HepG2 (cell line): ENCODE data around the gene CHMP5. TPM values are rescaled to one million over a fixed set of nuclear protein-coding genes. Genes with fewer than 3 reads are reported as not detected.
A peak's percentile ranks its signal among the peaks of the same experiment; 100 is the strongest.

Experiments used
- DPF2 ChIP-seq: sonication (generic); formaldehyde crosslinking; IDR thresholded peaks from 2 replicates; pipeline ENCODE4 v1.4.0; 2020; ENCODE audit warnings: mild to moderate bottlenecking, low read depth, missing genetic modification reagents, borderline replicate concordance
- KAT7 ChIP-seq: IDR thresholded peaks from 2 replicates; pipeline ENCODE4 v1.6.1; 2018; ENCODE audit warnings: borderline replicate concordance, missing compliant biosample characterization
- KAT8 ChIP-seq: IDR thresholded peaks from 2 replicates; pipeline ENCODE4 v1.6.1; 2016; ENCODE audit warnings: missing genetic modification reagents, missing compliant biosample characterization
- KDM5A ChIP-seq: fragments of 200-600 bp; sonication (generic); IDR thresholded peaks from 2 replicates; pipeline ENCODE4 v1.7.0; 2018; ENCODE audit warnings: antibody characterized with exemption, mild to moderate bottlenecking, low read length, borderline replicate concordance
- NPAS2 ChIP-seq: sonication (generic); formaldehyde crosslinking; IDR thresholded peaks from 2 replicates; pipeline ENCODE4 v1.8.0; 2022; ENCODE audit warnings: mild to moderate bottlenecking, missing genetic modification reagents, borderline replicate concordance
- SRSF1 ChIP-seq: fragments of 200-400 bp; formaldehyde crosslinking; optimal IDR thresholded peaks from 2 replicates; pipeline ENCODE3; 2017; ENCODE audit warnings: mild to moderate bottlenecking, low read depth, low read length, moderate library complexity
- TAF1 ChIP-seq: sonication (generic); formaldehyde crosslinking; IDR thresholded peaks from 2 replicates; pipeline ENCODE4 v1.4.0; 2020; ENCODE audit warnings: missing genetic modification reagents
- TP53 ChIP-seq: sonication (generic); formaldehyde crosslinking; conservative IDR thresholded peaks from 2 replicates; pipeline ENCODE4 v1.4.0; 2020; ENCODE audit warnings: missing genetic modification reagents
- ZNF326 ChIP-seq: sonication (generic); formaldehyde crosslinking; IDR thresholded peaks from 2 replicates; pipeline ENCODE4 v1.4.0; 2020; ENCODE audit warnings: missing genetic modification reagents, borderline replicate concordance
- ZNF616 ChIP-seq: sonication (generic); formaldehyde crosslinking; IDR thresholded peaks from 2 replicates; pipeline ENCODE4 v1.5.0; 2020; ENCODE audit warnings: low read depth, mild to moderate bottlenecking, missing genetic modification reagents
- ZNF782 ChIP-seq: sonication (generic); formaldehyde crosslinking; IDR thresholded peaks from 2 replicates; pipeline ENCODE4 v1.4.0; 2020; ENCODE audit warnings: missing genetic modification reagents, mild to moderate bottlenecking, borderline replicate concordance
- ZNF790 ChIP-seq: sonication (generic); formaldehyde crosslinking; IDR thresholded peaks from 2 replicates; pipeline ENCODE4 v1.8.0; 2022; ENCODE audit warnings: missing genetic modification reagents, mild to moderate bottlenecking, borderline replicate concordance
- polyA plus RNA-seq, 8 experiments: library from polyadenylated mRNA; depleted of rRNA in 3 of 8; stranded (reverse) in 7 of 8; unstranded in 1 of 8; fragments of >200 nt; fragmentation: Illumina TruSeq in 4 of 8; extraction: Trizol in 4 of 8; gene quantifications; 2 replicates each; pipeline versions ENCODE4 v1.2.1 to v1.2.3, GENCODE V29; 2011 to 2016; ENCODE audit warnings: low read depth in 4 of 8, missing spikeins in 1 of 8, mixed read lengths in 1 of 8; ENCODE audit not compliant: insufficient read depth in 1 of 8
- total RNA-seq, 5 experiments: library from RNA; depleted of rRNA; stranded (reverse); fragments of >200 nt; fragmentation: Illumina TruSeq; extraction: Trizol; gene quantifications; 2 replicates each; pipeline ENCODE4 v1.2.3, GENCODE V29; 2016; ENCODE audit warnings: low read depth in 1 of 5
- TF ChIP-seq, protein P1 (sequence below): sonication (generic); formaldehyde crosslinking; IDR thresholded peaks from 2 replicates; pipeline ENCODE4 v1.4.0; 2020; ENCODE audit warnings: missing genetic modification reagents
- TF ChIP-seq, protein P2 (sequence below): sonication (generic); formaldehyde crosslinking; IDR thresholded peaks from 2 replicates; pipeline ENCODE4 v1.4.0; 2020; ENCODE audit warnings: missing genetic modification reagents
- TF ChIP-seq, protein P3 (sequence below), 2 experiments: sonication (generic) in 1 of 2; formaldehyde crosslinking in 1 of 2; IDR thresholded peaks; 2 replicates each; pipeline versions ENCODE4 v1.4.0 to v1.6.1; 2018 to 2020; ENCODE audit warnings: missing genetic modification reagents in 2 of 2, borderline replicate concordance in 1 of 2, low read depth in 1 of 2, mild to moderate bottlenecking in 1 of 2, missing biosample characterization in 1 of 2
- TF ChIP-seq, protein P4 (sequence below): sonication (generic); formaldehyde crosslinking; IDR thresholded peaks from 2 replicates; pipeline ENCODE4 v1.8.1; 2023; ENCODE audit warnings: mild to moderate bottlenecking, missing genetic modification reagents, borderline replicate concordance
- TF ChIP-seq, protein P5 (sequence below): sonication (generic); formaldehyde crosslinking; IDR thresholded peaks from 2 replicates; pipeline ENCODE4 v1.4.0; 2020; ENCODE audit warnings: mild to moderate bottlenecking, missing genetic modification reagents

Gene CHMP5
- total and polyA plus RNA-seq, 2 of the 13 experiments (the other 11 are each of a cell fraction or from before 2014, with no cell fraction given) = 46.0 to 57.3 TPM

DNA sequence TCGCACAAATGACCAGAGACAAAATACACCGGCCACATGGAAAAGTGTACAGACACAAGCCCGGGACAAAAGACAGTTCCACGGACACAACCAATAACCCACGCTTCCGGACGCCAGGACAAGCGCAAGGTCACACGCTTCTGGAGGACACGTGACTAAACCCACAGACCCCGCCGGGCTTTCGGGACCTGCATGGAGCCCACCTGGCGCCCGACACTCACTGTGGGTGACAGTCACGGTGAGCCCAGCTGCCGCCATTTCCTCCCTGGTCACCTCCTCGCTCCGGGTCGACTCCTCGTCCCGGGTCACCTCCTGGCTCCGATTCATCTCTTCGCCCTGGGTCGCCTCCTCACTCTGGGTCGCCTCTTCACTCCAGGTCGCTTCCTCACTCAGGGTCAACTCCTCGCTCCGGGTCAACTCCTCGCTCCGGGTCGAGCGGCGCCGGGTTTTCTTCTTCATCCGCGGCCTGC lies 811 bp upstream of the CHMP5 start (continued):
- TF ChIP-seq, protein P1, sequence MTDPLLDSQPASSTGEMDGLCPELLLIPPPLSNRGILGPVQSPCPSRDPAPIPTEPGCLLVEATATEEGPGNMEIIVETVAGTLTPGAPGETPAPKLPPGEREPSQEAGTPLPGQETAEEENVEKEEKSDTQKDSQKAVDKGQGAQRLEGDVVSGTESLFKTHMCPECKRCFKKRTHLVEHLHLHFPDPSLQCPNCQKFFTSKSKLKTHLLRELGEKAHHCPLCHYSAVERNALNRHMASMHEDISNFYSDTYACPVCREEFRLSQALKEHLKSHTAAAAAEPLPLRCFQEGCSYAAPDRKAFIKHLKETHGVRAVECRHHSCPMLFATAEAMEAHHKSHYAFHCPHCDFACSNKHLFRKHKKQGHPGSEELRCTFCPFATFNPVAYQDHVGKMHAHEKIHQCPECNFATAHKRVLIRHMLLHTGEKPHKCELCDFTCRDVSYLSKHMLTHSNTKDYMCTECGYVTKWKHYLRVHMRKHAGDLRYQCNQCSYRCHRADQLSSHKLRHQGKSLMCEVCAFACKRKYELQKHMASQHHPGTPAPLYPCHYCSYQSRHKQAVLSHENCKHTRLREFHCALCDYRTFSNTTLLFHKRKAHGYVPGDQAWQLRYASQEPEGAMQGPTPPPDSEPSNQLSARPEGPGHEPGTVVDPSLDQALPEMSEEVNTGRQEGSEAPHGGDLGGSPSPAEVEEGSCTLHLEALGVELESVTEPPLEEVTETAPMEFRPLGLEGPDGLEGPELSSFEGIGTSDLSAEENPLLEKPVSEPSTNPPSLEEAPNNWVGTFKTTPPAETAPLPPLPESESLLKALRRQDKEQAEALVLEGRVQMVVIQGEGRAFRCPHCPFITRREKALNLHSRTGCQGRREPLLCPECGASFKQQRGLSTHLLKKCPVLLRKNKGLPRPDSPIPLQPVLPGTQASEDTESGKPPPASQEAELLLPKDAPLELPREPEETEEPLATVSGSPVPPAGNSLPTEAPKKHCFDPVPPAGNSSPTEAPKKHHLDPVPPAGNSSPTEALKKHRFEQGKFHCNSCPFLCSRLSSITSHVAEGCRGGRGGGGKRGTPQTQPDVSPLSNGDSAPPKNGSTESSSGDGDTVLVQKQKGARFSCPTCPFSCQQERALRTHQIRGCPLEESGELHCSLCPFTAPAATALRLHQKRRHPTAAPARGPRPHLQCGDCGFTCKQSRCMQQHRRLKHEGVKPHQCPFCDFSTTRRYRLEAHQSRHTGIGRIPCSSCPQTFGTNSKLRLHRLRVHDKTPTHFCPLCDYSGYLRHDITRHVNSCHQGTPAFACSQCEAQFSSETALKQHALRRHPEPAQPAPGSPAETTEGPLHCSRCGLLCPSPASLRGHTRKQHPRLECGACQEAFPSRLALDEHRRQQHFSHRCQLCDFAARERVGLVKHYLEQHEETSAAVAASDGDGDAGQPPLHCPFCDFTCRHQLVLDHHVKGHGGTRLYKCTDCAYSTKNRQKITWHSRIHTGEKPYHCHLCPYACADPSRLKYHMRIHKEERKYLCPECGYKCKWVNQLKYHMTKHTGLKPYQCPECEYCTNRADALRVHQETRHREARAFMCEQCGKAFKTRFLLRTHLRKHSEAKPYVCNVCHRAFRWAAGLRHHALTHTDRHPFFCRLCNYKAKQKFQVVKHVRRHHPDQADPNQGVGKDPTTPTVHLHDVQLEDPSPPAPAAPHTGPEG = no peak
- TF ChIP-seq NPAS2 (CRISPR knock-in tag) (no peak), KAT7 (no peak), SRSF1 (no peak), TP53 (CRISPR knock-in tag) (no peak), ZNF790 (CRISPR knock-in tag) (no peak), ZNF782 (CRISPR knock-in tag) (no peak), ZNF326 (CRISPR knock-in tag) (no peak), KDM5A (no peak; the same call in 1 of the 2 replicates), DPF2 (no peak), ZNF616 (CRISPR knock-in tag) (no peak; the same call in 1 of the 2 replicates), TAF1 (peak; percentile 55; the same call in 1 of the 2 replicates), KAT8 (peak; percentile 36; the same call in 1 of the 2 replicates)
- TF ChIP-seq, protein P2, sequence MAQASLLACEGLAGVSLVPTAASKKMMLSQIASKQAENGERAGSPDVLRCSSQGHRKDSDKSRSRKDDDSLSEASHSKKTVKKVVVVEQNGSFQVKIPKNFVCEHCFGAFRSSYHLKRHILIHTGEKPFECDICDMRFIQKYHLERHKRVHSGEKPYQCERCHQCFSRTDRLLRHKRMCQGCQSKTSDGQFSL = 0 out of 2 replicates have a peak, but pooled peaks have one; percentile 24
- TF ChIP-seq, protein P3, sequence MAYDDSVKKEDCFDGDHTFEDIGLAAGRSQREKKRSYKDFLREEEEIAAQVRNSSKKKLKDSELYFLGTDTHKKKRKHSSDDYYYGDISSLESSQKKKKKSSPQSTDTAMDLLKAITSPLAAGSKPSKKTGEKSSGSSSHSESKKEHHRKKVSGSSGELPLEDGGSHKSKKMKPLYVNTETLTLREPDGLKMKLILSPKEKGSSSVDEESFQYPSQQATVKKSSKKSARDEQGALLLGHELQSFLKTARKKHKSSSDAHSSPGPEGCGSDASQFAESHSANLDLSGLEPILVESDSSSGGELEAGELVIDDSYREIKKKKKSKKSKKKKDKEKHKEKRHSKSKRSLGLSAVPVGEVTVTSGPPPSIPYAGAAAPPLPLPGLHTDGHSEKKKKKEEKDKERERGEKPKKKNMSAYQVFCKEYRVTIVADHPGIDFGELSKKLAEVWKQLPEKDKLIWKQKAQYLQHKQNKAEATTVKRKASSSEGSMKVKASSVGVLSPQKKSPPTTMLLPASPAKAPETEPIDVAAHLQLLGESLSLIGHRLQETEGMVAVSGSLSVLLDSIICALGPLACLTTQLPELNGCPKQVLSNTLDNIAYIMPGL (CRISPR knock-in tag; IDR thresholded peaks at IDR 0.05; ENCODE audit: borderline replicate concordance in 1 of 2, low read depth in 1 of 2) = no peak; a peak in 1 of 4 replicates
- TF ChIP-seq, protein P4, sequence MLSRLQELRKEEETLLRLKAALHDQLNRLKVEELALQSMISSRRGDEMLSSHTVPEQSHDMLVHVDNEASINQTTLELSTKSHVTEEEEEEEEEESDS (CRISPR knock-in tag) = no peak
- TF ChIP-seq, protein P5, sequence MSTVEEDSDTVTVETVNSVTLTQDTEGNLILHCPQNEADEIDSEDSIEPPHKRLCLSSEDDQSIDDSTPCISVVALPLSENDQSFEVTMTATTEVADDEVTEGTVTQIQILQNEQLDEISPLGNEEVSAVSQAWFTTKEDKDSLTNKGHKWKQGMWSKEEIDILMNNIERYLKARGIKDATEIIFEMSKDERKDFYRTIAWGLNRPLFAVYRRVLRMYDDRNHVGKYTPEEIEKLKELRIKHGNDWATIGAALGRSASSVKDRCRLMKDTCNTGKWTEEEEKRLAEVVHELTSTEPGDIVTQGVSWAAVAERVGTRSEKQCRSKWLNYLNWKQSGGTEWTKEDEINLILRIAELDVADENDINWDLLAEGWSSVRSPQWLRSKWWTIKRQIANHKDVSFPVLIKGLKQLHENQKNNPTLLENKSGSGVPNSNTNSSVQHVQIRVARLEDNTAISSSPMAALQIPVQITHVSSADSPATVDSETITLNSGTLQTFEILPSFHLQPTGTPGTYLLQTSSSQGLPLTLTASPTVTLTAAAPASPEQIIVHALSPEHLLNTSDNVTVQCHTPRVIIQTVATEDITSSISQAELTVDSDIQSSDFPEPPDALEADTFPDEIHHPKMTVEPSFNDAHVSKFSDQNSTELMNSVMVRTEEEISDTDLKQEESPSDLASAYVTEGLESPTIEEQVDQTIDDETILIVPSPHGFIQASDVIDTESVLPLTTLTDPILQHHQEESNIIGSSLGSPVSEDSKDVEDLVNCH (CRISPR knock-in tag) = 0 out of 2 replicates have a peak, but pooled peaks have one; percentile 23
